ENCODE measurements around the gene RIN1. TPM values are rescaled to one million over a fixed set of nuclear protein-coding genes. Genes with fewer than 3 reads are reported as not detected.
"Not testable (repeated sequence)": the region's sequence is repeated elsewhere in the genome, so short reads cannot be mapped to it uniquely, and the experiment has no call there.

The RIN1 gene
- total RNA-seq, 1 experiment from 2014 or later = 12.2 TPM

GRCh38 chr11:66363187-66363601 lies 27.0 kb upstream of the RIN1 start:
- no peak for DNase-seq (ENCODE audit: low read depth, low spot score)
- in situ Hi-C loops (cut with HindIII; ENCODE audit: low pct_unique_long_range_greater_than_20kb, low sequenced_read_pairs) = no loop called here

GRCh38 chr11:66362481-66363147 lies 26.4 kb upstream of the RIN1 start:
- in situ Hi-C loops (cut with HindIII; ENCODE audit: low pct_unique_long_range_greater_than_20kb, low sequenced_read_pairs) = no loop called here

GRCh38 chr11:66361502-66361941 lies 25.3 kb upstream of the RIN1 start:
- in situ Hi-C loops (cut with HindIII; ENCODE audit: low pct_unique_long_range_greater_than_20kb, low sequenced_read_pairs) = no loop called here
- DNase-seq (ENCODE audit: low read depth, low spot score) = peak; percentile 88

More at GRCh38 chr11:66362481-66363147, 26.4 kb upstream of the RIN1 start:
- DNase-seq (ENCODE audit: low read depth, low spot score) = no peak

- no peak for DNase-seq (ENCODE audit: low read depth, low spot score)
- in situ Hi-C loops (cut with HindIII; ENCODE audit: low pct_unique_long_range_greater_than_20kb, low sequenced_read_pairs) = no loop called here
These were observed 24.3 kb upstream of the RIN1 start for GRCh38 chr11:66360406-66361073.

- in situ Hi-C loops (cut with HindIII; ENCODE audit: low pct_unique_long_range_greater_than_20kb, low sequenced_read_pairs) = no loop called here
- DNase-seq (ENCODE audit: low read depth, low spot score) = peak; percentile 32
These were observed 23.4 kb upstream of the RIN1 start for GRCh38 chr11:66359662-66360087.

- in situ Hi-C loops (cut with HindIII; ENCODE audit: low pct_unique_long_range_greater_than_20kb, low sequenced_read_pairs); DNase-seq (ENCODE audit: low read depth, low spot score): not testable (repeated sequence)
These were observed 14.5 kb upstream of the RIN1 start for GRCh38 chr11:66350560-66351235.

- in situ Hi-C loops (cut with HindIII; ENCODE audit: low pct_unique_long_range_greater_than_20kb, low sequenced_read_pairs) = no loop called here
- no peak for DNase-seq (ENCODE audit: low read depth, low spot score)
These were observed 12.8 kb upstream of the RIN1 start for GRCh38 chr11:66349084-66349386.

GRCh38 chr11:66347425-66348276 lies 11.4 kb upstream of the RIN1 start, which contains the start of gene B4GAT1:
Gene B4GAT1 (minus strand): TSS chr11:66347629. CDS start chr11:66347545, 84 bp downstream.
- in situ Hi-C loops (cut with HindIII; ENCODE audit: low pct_unique_long_range_greater_than_20kb, low sequenced_read_pairs) = no loop called here
- DNase-seq (ENCODE audit: low read depth, low spot score) = peak; percentile 81

- in situ Hi-C loops (cut with HindIII; ENCODE audit: low pct_unique_long_range_greater_than_20kb, low sequenced_read_pairs) = no loop called here
- DNase-seq (ENCODE audit: low read depth, low spot score) = no peak
These were observed 10.5 kb upstream of the RIN1 start for GRCh38 chr11:66346476-66347424.

- in situ Hi-C loops (cut with HindIII; ENCODE audit: low pct_unique_long_range_greater_than_20kb, low sequenced_read_pairs) = no loop called here
- no peak for DNase-seq (ENCODE audit: low read depth, low spot score)
These were observed 9.0 kb upstream of the RIN1 start for GRCh38 chr11:66345316-66345649.

- in situ Hi-C loops (cut with HindIII; ENCODE audit: low pct_unique_long_range_greater_than_20kb, low sequenced_read_pairs) = no loop called here
- peak; percentile 95 for DNase-seq (ENCODE audit: low read depth, low spot score)
These were observed 8.5 kb upstream of the RIN1 start, which contains the start of gene BRMS1 for GRCh38 chr11:66344550-66345315. Gene BRMS1 (minus strand): TSS chr11:66345104. CDS start chr11:66342234, 2,870 bp downstream.

GRCh38 chr11:66343176-66343575 lies 6.9 kb upstream of the RIN1 start:
- in situ Hi-C loops (cut with HindIII; ENCODE audit: low pct_unique_long_range_greater_than_20kb, low sequenced_read_pairs) = no loop called here
- DNase-seq (ENCODE audit: low read depth, low spot score) = no peak

GRCh38 chr11:66341502-66342126 lies 5.4 kb upstream of the RIN1 start:
- no peak for DNase-seq (ENCODE audit: low read depth, low spot score)
- in situ Hi-C loops (cut with HindIII; ENCODE audit: low pct_unique_long_range_greater_than_20kb, low sequenced_read_pairs) = no loop called here

GRCh38 chr11:66340596-66341501 lies 4.6 kb upstream of the RIN1 start:
- in situ Hi-C loops (cut with HindIII; ENCODE audit: low pct_unique_long_range_greater_than_20kb, low sequenced_read_pairs) = no loop called here
- no peak for DNase-seq (ENCODE audit: low read depth, low spot score)
